LNCaP clone FGC (cell line): ENCODE results near the gene ARHGAP10.

Source experiments
- DNase-seq: peaks from one replicate; pipeline ENCODE4 v3.0.0-alpha.2; 2011; ENCODE audit warnings: low read depth
- H3K4me3 ChIP-seq: 2 replicates; pipeline ENCODE4 v1.5.1; 2011; ENCODE audit warnings: mild to moderate bottlenecking, low read depth, low read length, control low read depth
- TF ChIP-seq, protein P1 (sequence below): IDR thresholded peaks from 2 replicates; pipeline ENCODE4 v1.5.1; 2012; ENCODE audit warnings: mild to moderate bottlenecking; ENCODE audit not compliant: control insufficient read depth, insufficient read depth; ENCODE audit errors: extremely low read depth

Gene ARHGAP10

DNA sequence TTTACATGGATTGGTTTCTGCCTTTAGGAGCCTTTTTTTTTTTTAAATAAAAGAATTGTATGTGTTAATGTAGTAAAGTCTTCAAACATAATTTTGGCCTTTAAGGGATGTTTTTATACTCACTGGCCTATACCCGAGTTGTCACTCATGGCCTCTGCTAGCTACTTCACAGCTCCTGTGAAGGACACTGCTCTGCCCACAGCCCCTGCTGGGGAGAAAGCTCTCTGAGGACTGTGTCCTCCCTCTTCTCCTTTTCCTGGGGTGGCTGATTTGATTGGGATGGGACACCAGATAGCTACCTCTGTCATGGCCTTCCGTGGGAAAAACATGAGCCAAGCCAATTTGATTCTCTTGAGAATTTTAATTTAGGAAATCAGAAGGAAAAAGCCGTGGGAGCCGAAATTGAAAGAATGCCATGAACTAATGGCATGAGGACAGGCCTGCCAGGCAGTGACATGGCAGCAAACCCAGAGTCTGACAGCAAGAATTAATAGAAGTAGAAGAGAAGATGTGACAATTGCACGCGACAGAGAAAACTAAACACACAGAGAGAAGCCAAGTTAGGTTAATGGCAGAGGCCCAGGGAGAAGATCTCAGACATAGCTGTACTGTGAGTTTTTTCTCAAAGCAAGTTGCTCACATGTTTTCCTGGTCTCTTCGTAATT, 81.4 kb downstream of the ARHGAP10 start:
- no peak overlapping the region for H3K4me3 ChIP-seq
- TF ChIP-seq, protein P1, sequence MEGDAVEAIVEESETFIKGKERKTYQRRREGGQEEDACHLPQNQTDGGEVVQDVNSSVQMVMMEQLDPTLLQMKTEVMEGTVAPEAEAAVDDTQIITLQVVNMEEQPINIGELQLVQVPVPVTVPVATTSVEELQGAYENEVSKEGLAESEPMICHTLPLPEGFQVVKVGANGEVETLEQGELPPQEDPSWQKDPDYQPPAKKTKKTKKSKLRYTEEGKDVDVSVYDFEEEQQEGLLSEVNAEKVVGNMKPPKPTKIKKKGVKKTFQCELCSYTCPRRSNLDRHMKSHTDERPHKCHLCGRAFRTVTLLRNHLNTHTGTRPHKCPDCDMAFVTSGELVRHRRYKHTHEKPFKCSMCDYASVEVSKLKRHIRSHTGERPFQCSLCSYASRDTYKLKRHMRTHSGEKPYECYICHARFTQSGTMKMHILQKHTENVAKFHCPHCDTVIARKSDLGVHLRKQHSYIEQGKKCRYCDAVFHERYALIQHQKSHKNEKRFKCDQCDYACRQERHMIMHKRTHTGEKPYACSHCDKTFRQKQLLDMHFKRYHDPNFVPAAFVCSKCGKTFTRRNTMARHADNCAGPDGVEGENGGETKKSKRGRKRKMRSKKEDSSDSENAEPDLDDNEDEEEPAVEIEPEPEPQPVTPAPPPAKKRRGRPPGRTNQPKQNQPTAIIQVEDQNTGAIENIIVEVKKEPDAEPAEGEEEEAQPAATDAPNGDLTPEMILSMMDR: no peak
- no peak for DNase-seq

- DNase-seq: no peak
- TF ChIP-seq, protein P1: no peak
These were observed 82.1 kb downstream of the ARHGAP10 start for GRCh38 chr4:147813973-147814372.

DNA sequence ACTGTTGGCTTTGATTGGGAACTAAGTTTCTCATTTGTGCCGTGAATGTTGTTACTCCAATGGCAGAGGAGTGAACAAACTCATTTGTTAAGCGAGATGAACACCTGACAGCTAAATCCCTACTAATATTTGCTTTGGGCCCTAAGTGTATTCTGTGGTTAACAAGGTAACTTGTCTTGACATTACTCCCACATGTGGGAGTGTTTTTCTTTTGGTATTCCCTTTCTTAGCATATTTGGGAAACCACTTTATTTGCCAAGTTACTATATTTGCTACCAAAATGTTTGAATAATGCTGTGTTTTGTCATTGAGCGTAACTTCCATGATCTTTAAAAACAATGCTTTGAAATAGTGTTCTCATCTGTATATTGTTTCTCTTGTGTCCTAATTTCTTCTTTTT, 82.5 kb downstream of the ARHGAP10 start:
- no peak overlapping the region for H3K4me3 ChIP-seq
- no peak for DNase-seq
- TF ChIP-seq, protein P1: no peak

More at GRCh38 chr4:147813973-147814372, 82.1 kb downstream of the ARHGAP10 start:
- no peak overlapping the region for H3K4me3 ChIP-seq

DNA sequence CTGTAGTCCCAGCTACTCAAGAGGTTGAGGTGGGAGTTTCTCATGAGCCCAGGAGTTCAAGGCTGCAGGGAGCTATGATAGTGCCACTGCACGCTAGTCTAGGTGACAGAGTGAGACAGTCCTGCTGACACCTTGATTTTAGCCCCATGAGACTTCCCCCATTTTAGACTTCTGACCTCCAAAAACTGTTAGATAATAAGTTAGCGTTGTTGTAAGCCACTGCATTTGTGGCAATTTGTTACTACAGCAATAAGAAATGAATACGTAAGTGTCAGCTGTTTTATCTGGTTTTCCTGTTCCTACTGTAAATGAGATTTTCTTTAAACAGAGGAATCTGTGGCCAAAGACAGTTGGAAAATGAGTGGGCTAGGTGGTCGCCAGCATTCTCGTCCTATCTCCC, 83.9 kb downstream of the ARHGAP10 start:
- H3K4me3 ChIP-seq: no peak overlapping the region
- TF ChIP-seq, protein P1: no peak
- no peak for DNase-seq

DNA sequence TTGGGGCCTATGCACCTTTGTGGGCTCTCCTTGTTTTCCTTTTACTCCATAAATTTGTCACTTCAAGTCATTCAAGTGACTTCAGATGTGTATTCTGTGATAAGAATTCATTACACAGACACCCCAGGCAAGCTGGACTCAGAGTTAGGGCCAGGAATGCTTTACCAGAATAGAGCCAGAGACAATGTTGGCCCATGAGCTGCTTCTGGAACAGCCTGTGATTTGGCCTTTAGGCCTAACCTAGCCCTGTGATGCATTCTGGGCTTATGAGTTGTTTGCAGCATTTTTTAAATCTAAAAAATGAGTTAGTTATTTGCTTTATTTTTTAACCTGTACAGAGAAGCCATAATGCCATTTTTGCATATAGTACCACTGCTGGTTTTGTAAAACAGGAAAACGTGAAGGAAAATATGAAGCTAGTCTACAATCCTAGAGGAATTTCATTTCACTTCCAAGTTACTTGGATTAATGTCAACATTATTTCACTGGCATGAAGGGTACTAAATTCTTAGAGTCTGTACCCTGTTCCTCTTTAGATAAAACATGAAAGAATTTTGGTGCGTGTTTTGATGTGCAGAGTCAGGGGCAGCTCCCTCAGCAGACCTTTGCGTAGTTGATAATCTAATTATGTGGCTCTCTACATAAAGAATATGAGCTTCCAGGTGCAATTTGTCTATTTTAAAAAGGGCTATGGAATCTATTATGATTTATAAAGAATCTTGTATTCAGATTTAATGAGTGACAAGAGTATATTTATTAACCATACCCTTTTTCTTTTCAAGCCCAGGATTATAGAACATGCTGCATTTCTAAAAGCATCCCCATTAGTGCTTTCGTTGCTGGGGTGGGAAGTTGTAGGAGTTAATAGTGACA, 84.7 kb downstream of the ARHGAP10 start:
- H3K4me3 ChIP-seq: no peak overlapping the region
- no peak for DNase-seq
- TF ChIP-seq, protein P1: no peak

GRCh38 chr4:147820975-147821374, 89.1 kb downstream of the ARHGAP10 start:
- H3K4me3 ChIP-seq: no peak overlapping the region
- TF ChIP-seq, protein P1: no peak
- DNase-seq: no peak
